Fibroblast of lung (primary cell): ENCODE data around the gene EPHB2.

Experiments used
- EZH2 ChIP-seq: IDR thresholded peaks from 2 replicates; pipeline ENCODE4 v1.5.1; 2012; ENCODE audit warnings: low read length, control low read depth, mild to moderate bottlenecking; ENCODE audit errors: missing control alignments
- TF ChIP-seq, protein P1 (sequence below), 2 donors: IDR thresholded peaks in 1 of 2; conservative IDR thresholded peaks in 1 of 2; 1 replicate in 1 of 2; 2 replicates in 1 of 2; pipeline ENCODE4 v1.5.1; 2011 to 2012; ENCODE audit warnings: low read length in 2 of 2, control low read depth in 1 of 2, inconsistent platforms in 1 of 2, low read depth in 1 of 2, mild to moderate bottlenecking in 1 of 2

DNA sequence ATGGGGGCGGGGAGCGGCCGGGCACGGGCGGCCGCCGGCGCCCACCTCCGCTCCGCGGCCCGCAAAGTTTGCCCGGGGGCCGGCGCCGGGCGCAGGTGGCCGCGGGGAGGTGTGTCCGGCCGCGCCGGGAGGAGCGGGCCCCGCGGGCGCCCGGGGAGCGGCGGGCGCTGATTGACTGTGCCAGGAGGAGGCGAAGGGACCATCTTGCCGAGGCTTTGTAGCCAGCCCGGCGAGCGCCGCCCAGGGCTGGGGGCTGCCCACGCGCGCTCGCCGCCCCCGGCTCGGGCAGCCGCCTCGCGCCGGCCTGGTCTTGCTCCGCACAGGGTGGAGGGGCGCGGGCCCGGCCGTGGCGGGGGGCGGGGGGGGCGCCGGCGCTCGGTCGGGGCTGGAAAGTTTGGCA is 432 bp downstream of the EPHB2 start:
- TF ChIP-seq, protein P1, sequence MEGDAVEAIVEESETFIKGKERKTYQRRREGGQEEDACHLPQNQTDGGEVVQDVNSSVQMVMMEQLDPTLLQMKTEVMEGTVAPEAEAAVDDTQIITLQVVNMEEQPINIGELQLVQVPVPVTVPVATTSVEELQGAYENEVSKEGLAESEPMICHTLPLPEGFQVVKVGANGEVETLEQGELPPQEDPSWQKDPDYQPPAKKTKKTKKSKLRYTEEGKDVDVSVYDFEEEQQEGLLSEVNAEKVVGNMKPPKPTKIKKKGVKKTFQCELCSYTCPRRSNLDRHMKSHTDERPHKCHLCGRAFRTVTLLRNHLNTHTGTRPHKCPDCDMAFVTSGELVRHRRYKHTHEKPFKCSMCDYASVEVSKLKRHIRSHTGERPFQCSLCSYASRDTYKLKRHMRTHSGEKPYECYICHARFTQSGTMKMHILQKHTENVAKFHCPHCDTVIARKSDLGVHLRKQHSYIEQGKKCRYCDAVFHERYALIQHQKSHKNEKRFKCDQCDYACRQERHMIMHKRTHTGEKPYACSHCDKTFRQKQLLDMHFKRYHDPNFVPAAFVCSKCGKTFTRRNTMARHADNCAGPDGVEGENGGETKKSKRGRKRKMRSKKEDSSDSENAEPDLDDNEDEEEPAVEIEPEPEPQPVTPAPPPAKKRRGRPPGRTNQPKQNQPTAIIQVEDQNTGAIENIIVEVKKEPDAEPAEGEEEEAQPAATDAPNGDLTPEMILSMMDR (conservative IDR thresholded peaks at IDR 0.05 in 1 of 2, IDR thresholded peaks at IDR 0.05 in 1 of 2; ENCODE audit: low read depth in 1 of 2, low read length in 2 of 2): no peak
- no peak for TF ChIP-seq EZH2
